NT2/D1 (cell line): ENCODE measurements around the gene FTCD.

Source experiments
- DNase-seq: peaks from one replicate; pipeline ENCODE4 v3.0.0-alpha.2; 2011; ENCODE audit warnings: low read depth, low spot score
- H3K27me3 ChIP-seq: 2 replicates; pipeline ENCODE4 v1.6.0; 2011; ENCODE audit warnings: mild to moderate bottlenecking; ENCODE audit not compliant: insufficient read length, insufficient read depth
- H3K36me3 ChIP-seq: 2 replicates; pipeline ENCODE4 v1.6.1; 2011; ENCODE audit warnings: mild to moderate bottlenecking, low read length, mixed read lengths; ENCODE audit not compliant: insufficient read depth, insufficient read length
- H3K4me1 ChIP-seq: 2 replicates; pipeline ENCODE4 v1.5.1; 2011; ENCODE audit not compliant: insufficient read depth, insufficient read length
- H3K4me3 ChIP-seq: 2 replicates; pipeline ENCODE4 v1.5.1; 2011; ENCODE audit warnings: low read depth; ENCODE audit not compliant: insufficient read length
- H3K9ac ChIP-seq: 2 replicates; pipeline ENCODE4 v1.6.0; 2011; ENCODE audit warnings: low read depth; ENCODE audit not compliant: insufficient read length
- H3K9me3 ChIP-seq: 2 replicates; pipeline ENCODE4 v1.5.1; 2011; ENCODE audit warnings: mild to moderate bottlenecking, low read length; ENCODE audit not compliant: insufficient read depth
- SUZ12 ChIP-seq: IDR thresholded peaks from 2 replicates; pipeline ENCODE4 v1.6.1; 2011; ENCODE audit not compliant: insufficient read length, insufficient read depth; ENCODE audit errors: extremely low read depth
- YY1 ChIP-seq: IDR thresholded peaks from 2 replicates; pipeline ENCODE4 v1.6.1; 2011; ENCODE audit not compliant: insufficient read length, insufficient read depth
- ZNF274 ChIP-seq: IDR thresholded peaks from 2 replicates; pipeline ENCODE4 v1.6.1; 2011; ENCODE audit warnings: mild to moderate bottlenecking, low read depth, low read length

FTCD gene

DNA sequence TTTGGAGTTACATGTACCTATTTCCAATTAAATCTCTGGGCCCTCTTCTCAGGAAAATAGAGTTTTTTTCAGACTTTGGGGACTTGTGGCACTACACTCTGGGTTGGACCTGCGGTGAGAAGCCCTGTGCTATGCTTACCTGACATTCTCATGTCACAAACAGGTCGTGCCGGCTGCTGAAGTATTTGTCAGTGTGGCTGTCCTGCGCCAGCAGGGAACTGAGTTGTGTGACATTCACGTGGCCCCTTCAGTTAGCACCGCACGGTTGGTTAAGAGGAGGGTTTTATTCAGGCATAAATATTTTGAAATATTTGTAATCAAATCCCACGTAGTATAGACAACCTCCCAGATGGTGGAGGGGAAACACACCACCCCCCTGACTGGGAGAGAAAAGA, 63.8 kb downstream of the FTCD start:
- H3K27me3 ChIP-seq = peaks cover 11% of the 10 kb centered on the region
- no peak overlapping the region for H3K9ac ChIP-seq
- no peaks in the 10 kb centered on the region for H3K36me3 ChIP-seq
- H3K9me3 ChIP-seq = peaks cover 68% of the 10 kb centered on the region; the same call in 1 of the 2 replicates
- no peak for TF ChIP-seq YY1
- no peak overlapping the region for H3K4me3 ChIP-seq
- H3K4me1 ChIP-seq = no peaks in the 10 kb centered on the region
- DNase-seq = no peak

DNA sequence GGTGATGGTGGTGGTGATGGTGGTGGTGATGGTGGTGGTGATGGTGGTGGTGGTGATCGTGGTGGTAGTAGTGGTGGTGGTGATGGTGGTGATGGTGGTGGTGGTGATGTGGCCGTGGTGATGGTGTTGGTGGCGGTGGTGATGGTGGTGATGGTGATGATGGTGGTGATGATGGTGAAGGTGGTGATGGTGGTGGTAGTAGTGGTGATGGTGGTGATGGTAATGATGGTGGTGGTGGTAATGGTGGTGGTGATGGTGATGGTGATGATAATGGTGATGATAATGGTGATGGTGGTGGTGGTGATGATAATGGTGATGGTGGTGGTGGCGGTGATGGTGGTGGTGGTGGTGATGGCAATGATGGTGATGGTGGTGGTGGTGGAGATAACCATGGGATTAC, 64.3 kb downstream of the FTCD start:
- Histone ChIP-seq H3K9ac (no peak overlapping the region), H3K9me3 (peaks cover 73% of the 10 kb centered on the region), H3K4me3 (no peak overlapping the region), H3K36me3 (no peaks in the 10 kb centered on the region), H3K4me1 (no peaks in the 10 kb centered on the region), H3K27me3 (peaks cover 5% of the 10 kb centered on the region)
- no peak for DNase-seq
- TF ChIP-seq YY1 (no peak), ZNF274 (no peak), SUZ12 (no peak)

DNA sequence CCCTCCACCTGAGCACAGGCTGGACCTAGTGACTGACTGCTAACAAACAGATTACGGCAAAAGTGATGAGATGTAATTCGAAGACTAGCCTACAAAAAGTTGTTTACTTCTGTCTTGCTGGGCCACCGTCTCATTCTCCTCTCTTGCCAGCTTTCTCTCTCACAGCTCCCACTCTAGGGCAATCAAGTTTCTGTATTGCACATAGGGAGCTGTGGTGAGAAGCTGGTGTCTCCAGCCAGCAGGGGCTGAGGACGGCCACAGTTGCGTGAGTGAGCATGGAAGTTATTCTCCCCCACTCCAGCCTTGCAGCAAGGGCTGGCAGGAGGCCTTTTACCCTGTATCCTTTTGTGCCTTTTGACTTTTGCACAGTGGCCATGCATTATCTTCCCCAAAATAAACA, 66.1 kb downstream of the FTCD start:
- no peak for DNase-seq
- H3K27me3 ChIP-seq = peaks cover 2% of the 10 kb centered on the region
- H3K9me3 ChIP-seq = peaks cover 67% of the 10 kb centered on the region
- TF ChIP-seq ZNF274 (no peak), YY1 (no peak), SUZ12 (no peak)
- H3K9ac ChIP-seq = no peak overlapping the region
- H3K36me3 ChIP-seq = no peaks in the 10 kb centered on the region
- H3K4me1 ChIP-seq = peaks cover 4% of the 10 kb centered on the region
- no peak overlapping the region for H3K4me3 ChIP-seq

DNA sequence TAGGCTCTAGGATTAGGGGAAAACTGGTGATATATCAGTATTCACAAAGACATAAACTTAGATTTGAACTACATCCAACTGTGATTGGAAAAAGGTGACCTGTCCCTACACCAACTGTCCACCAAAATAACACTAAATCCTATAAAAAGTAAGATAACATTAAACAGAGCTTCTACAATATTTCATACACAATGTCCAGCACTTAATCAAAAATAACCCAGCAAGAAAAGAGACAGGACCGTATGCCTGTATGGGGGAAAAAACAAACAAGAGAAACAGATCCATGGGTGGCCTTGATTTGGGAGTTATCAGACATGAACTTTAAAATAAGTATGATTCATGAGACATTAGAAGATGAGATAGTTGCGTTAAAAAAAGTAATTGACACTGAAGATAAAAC, 67.2 kb downstream of the FTCD start:
- Histone ChIP-seq H3K36me3 (no peaks in the 10 kb centered on the region), H3K27me3 (peaks cover 2% of the 10 kb centered on the region), H3K4me3 (no peak overlapping the region), H3K4me1 (peaks cover 12% of the 10 kb centered on the region), H3K9ac (no peak overlapping the region), H3K9me3 (peaks cover 56% of the 10 kb centered on the region)
- DNase-seq = no peak
- TF ChIP-seq YY1 (no peak), SUZ12 (no peak), ZNF274 (no peak)

DNA sequence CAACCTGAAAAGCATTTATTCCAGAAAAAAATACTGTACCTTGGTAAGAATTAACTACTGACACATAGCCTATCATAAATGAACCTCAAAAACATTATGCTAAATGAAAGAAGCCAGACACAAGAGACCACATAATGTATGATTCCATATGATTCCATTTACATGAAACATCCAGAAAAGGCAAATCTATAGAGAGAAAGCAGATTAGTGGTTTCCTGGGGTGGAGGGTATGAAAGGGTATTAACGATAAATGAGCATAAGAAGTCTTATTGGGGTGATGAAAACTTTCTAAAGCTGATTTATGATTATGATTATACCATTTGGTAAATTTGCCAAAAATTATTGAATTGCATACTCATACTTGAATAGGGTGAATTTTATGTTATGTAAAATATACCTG, 67.7 kb downstream of the FTCD start:
- Histone ChIP-seq H3K4me3 (no peak overlapping the region), H3K27me3 (peaks cover 2% of the 10 kb centered on the region), H3K36me3 (no peaks in the 10 kb centered on the region), H3K9me3 (peaks cover 51% of the 10 kb centered on the region), H3K4me1 (peaks cover 12% of the 10 kb centered on the region), H3K9ac (no peak overlapping the region)
- DNase-seq = no peak
- TF ChIP-seq ZNF274 (no peak), SUZ12 (no peak), YY1 (no peak)
